NT2/D1 (cell line): ENCODE measurements around the gene ALDH9A1.

Experiments
- SUZ12 ChIP-seq: IDR thresholded peaks from 2 replicates; pipeline ENCODE4 v1.6.1; 2011; ENCODE audit not compliant: insufficient read length, insufficient read depth; ENCODE audit errors: extremely low read depth
- YY1 ChIP-seq: IDR thresholded peaks from 2 replicates; pipeline ENCODE4 v1.6.1; 2011; ENCODE audit not compliant: insufficient read length, insufficient read depth
- ZNF274 ChIP-seq: IDR thresholded peaks from 2 replicates; pipeline ENCODE4 v1.6.1; 2011; ENCODE audit warnings: mild to moderate bottlenecking, low read depth, low read length

- TF ChIP-seq YY1: no peak
- no peak for TF ChIP-seq ZNF274
- TF ChIP-seq SUZ12: no peak
These were observed 67.6 kb downstream of the ALDH9A1 start, which contains the start of gene MGST3 for GRCh38 chr1:165630629-165631341.
